ENCODE measurements around the gene SNTB2. TPM values are rescaled to one million over a fixed set of nuclear protein-coding genes. Genes with fewer than 3 reads are reported as not detected.
A peak's percentile ranks its signal among the peaks of the same experiment; 100 is the strongest.

SNTB2 gene
- total and polyA plus RNA-seq, 9 of the 15 experiments (the other 6 are each of a cell fraction or from before 2014, with no cell fraction given), result 1.2 to 13.7 (median 5.7) TPM

DNA sequence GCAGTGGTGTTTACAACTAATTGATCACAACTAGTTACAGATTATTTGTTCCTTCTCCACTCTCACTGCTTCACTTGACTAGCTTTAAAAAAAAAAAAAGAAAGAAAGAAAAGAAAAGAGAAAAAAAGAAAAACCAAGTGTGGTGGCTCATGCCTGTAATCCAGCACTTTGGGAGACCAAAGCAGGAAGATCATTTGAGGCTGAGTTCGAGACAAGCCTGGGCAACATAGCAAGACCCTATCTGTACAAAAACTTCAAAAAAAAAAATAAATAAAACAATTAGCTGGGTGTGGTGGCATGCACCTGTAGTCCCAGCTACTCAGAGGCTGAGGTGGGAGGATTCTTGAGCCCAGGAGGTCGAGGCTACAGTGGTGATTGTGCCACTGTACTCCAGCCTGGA lies 4.2 kb downstream of the SNTB2 start:
- Histone ChIP-seq H3K36me3 (ENCODE audit: control insufficient read depth, insufficient read depth, low read length) (no peaks in the 10 kb centered on the region), H4K20me1 (replicated peaks; ENCODE audit: control insufficient read depth, insufficient read depth, low read length) (no peaks in the 10 kb centered on the region; the same call in 1 of the 2 replicates), H3K4me2 (ENCODE audit: insufficient read depth, low read length) (no peak overlapping the region), H3K9me1 (ENCODE audit: control insufficient read depth, insufficient read depth, low read length) (no peaks in the 10 kb centered on the region), H2AFZ (ENCODE audit: low read depth, low read length) (no peak overlapping the region), H3K4me1 (replicated peaks in 1 of 2; ENCODE audit: control insufficient read depth in 2 of 2, insufficient read depth in 2 of 2, low read length in 2 of 2) (peaks cover 13 to 19% of the 10 kb centered on the region in 2 experiments), H3K79me2 (ENCODE audit: control insufficient read depth, insufficient read depth, low read length) (peaks cover 13% of the 10 kb centered on the region), H3K9ac (ENCODE audit: insufficient read depth in 1 of 2, low read depth in 2 of 2, low read length in 2 of 2) (no peak overlapping the region), H3K27me3 (ENCODE audit: control insufficient read depth in 2 of 2, insufficient read depth in 2 of 2, low read length in 2 of 2) (no peaks in the 10 kb centered on the region), H3K4me3 (no peak overlapping the region), H3K9me3 (replicated peaks; ENCODE audit: control insufficient read depth, insufficient read depth, low read depth, low read length) (no peaks in the 10 kb centered on the region), H3K27ac (ENCODE audit: extremely low read depth, low read depth, low read length) (no peak overlapping the region)
- FAIRE-seq (no peak), DNase-seq (ENCODE audit: extremely low read depth in 1 of 4, low spot score in 3 of 4) (no peak), ATAC-seq (no peak)
- ChIA-PET CTCF (ENCODE audit: low intra/inter-chr PET ratio) (no interaction called here), POLR2A (interaction anchor here (0.6 to 1.5 kb wide), 3 partner anchors 9 to 281 kb away, joined by 3 to 4 read pairs (median 3); no protein-coding TSS in a partner anchor)
- TF ChIP-seq ZNF586 (CRISPR knock-in tag; conservative IDR thresholded peaks at IDR 0.05) (no peak), ZBTB8A (IDR thresholded peaks at IDR 0.05; ENCODE audit: partially characterized antibody) (no peak), CBX5 (IDR thresholded peaks at IDR 0.05; ENCODE audit: borderline replicate concordance, low read depth) (no peak), TSC22D4 (tag; IDR thresholded peaks at IDR 0.05) (no peak), SP2 (IDR thresholded peaks at IDR 0.05; ENCODE audit: extremely low read depth, low read depth, low read length, poor library complexity, severe bottlenecking) (no peak), ZNF134 (CRISPR knock-in tag; conservative IDR thresholded peaks at IDR 0.05) (no peak), ZNF77 (CRISPR knock-in tag; IDR thresholded peaks at IDR 0.05) (no peak), GATA2 (CRISPR knock-in tag; IDR thresholded peaks at IDR 0.05) (no peak), TCF7 (IDR thresholded peaks at IDR 0.05; ENCODE audit: borderline replicate concordance) (no peak), MTA3 (IDR thresholded peaks at IDR 0.05; ENCODE audit: borderline replicate concordance) (no peak), HMG20B (CRISPR knock-in tag; IDR thresholded peaks at IDR 0.05) (no peak), RBM25 (IDR thresholded peaks at IDR 0.05; ENCODE audit: low read depth, low read length, severe bottlenecking) (peak; percentile 39), SIRT6 (IDR thresholded peaks at IDR 0.05; ENCODE audit: low read depth, low read length) (no peak), ZNF121 (CRISPR knock-in tag; conservative IDR thresholded peaks at IDR 0.05) (peak; percentile 83), ZNF165 (CRISPR knock-in tag; IDR thresholded peaks at IDR 0.05; ENCODE audit: borderline replicate concordance) (no peak)
- TF ChIP-seq, protein P1, sequence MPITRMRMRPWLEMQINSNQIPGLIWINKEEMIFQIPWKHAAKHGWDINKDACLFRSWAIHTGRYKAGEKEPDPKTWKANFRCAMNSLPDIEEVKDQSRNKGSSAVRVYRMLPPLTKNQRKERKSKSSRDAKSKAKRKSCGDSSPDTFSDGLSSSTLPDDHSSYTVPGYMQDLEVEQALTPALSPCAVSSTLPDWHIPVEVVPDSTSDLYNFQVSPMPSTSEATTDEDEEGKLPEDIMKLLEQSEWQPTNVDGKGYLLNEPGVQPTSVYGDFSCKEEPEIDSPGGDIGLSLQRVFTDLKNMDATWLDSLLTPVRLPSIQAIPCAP (CRISPR knock-in tag; IDR thresholded peaks at IDR 0.05; ENCODE audit: borderline replicate concordance), result no peak
- TF ChIP-seq, protein P2, sequence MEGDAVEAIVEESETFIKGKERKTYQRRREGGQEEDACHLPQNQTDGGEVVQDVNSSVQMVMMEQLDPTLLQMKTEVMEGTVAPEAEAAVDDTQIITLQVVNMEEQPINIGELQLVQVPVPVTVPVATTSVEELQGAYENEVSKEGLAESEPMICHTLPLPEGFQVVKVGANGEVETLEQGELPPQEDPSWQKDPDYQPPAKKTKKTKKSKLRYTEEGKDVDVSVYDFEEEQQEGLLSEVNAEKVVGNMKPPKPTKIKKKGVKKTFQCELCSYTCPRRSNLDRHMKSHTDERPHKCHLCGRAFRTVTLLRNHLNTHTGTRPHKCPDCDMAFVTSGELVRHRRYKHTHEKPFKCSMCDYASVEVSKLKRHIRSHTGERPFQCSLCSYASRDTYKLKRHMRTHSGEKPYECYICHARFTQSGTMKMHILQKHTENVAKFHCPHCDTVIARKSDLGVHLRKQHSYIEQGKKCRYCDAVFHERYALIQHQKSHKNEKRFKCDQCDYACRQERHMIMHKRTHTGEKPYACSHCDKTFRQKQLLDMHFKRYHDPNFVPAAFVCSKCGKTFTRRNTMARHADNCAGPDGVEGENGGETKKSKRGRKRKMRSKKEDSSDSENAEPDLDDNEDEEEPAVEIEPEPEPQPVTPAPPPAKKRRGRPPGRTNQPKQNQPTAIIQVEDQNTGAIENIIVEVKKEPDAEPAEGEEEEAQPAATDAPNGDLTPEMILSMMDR (IDR thresholded peaks at IDR 0.05 in 2 of 3, conservative IDR thresholded peaks at IDR 0.05 in 1 of 3; ENCODE audit: insufficient read depth in 2 of 3, low read depth in 1 of 3, low read length in 3 of 3), result no peak
- in situ Hi-C loops (cut with MboI) (no loop called here), intact Hi-C loops (cut with micrococcal nuclease) (no loop called here)
- 64% methylated on average over 2 of the region's 2 CpGs for WGBS (ENCODE audit: insufficient coverage, low coverage, missing lambda C conversion rate)
- BruUV-seq (replicated peaks), result no TSS peak

Measured in K562 (cell line).